ENCODE measurements around the gene SUSD2. TPM values are rescaled to one million over a fixed set of nuclear protein-coding genes. Genes with fewer than 3 reads are reported as not detected.

Gene SUSD2, protein sequence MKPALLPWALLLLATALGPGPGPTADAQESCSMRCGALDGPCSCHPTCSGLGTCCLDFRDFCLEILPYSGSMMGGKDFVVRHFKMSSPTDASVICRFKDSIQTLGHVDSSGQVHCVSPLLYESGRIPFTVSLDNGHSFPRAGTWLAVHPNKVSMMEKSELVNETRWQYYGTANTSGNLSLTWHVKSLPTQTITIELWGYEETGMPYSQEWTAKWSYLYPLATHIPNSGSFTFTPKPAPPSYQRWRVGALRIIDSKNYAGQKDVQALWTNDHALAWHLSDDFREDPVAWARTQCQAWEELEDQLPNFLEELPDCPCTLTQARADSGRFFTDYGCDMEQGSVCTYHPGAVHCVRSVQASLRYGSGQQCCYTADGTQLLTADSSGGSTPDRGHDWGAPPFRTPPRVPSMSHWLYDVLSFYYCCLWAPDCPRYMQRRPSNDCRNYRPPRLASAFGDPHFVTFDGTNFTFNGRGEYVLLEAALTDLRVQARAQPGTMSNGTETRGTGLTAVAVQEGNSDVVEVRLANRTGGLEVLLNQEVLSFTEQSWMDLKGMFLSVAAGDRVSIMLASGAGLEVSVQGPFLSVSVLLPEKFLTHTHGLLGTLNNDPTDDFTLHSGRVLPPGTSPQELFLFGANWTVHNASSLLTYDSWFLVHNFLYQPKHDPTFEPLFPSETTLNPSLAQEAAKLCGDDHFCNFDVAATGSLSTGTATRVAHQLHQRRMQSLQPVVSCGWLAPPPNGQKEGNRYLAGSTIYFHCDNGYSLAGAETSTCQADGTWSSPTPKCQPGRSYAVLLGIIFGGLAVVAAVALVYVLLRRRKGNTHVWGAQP
- total RNA-seq: 0.09 and 0.94 TPM in 2 replicates

DNA sequence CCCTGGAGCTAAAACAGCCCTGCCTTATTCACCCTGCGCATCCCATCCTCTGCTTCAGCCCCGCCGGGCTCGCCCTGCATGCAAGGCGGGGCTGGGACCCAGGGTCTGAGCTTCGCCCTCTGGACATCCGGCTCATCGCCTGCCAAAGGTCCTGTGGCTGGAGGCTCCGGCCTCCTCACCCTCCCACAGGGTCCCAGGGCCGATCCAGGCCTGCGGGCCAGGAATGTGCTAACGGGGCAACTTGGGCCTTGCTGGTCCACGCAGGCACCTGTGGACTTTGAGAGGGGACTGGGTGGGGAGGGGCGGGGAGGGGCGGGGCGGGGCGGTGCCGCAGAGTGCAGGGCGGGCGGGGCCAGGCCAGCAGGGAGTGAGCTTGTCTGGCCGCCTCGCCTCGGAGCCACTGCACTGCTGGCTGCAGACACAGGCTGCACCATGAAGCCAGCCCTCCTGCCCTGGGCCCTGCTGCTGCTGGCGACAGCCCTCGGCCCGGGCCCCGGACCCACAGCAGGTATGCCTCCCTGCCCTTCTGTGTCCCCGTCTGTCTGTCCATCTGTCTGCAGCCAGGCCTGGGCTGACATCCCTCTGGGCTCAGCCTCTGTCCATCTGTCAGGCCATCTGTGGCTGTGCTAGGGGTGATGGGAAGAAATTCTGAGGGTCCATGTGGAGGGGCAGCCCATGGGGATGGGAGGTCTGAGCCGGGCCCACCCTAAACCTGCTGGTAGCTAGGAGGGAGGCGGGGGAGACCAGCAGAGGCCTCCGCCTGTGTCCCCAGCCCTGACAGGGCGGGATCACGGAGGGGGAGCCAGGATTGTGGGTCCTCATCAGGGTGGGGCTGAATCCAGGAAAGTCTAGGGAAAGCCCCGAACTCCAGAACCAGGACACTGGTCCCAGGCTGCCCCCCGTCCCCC lies at the start of gene SUSD2:
SUSD2 (plus strand) TSS at position 400 of the 908 bp plus-strand sequence; CDS start at position 433, 33 bp downstream.

Other genes with a start within 250 kb of the SUSD2 start
- gene GSTT2B, start 220.3 kb upstream of the SUSD2 start, total RNA-seq: 3.8 and 5.1 TPM in 2 replicates
- 2.4 and 2.5 TPM in 2 replicates for gene DDTL, start 214.6 kb upstream of the SUSD2 start, total RNA-seq
- 103 and 113 TPM in 2 replicates for gene DDT, start 207.0 kb upstream of the SUSD2 start, total RNA-seq
- gene GSTT2, start 201.4 kb upstream of the SUSD2 start, total RNA-seq: 0.38 TPM in 1 of 2 replicates, not detected in the other
- not detected in 2 replicates for gene GSTT4, start 176.0 kb upstream of the SUSD2 start, total RNA-seq
- gene CABIN1, start 170.2 kb upstream of the SUSD2 start, total RNA-seq: 26.2 and 46.3 TPM in 2 replicates
- 6.7 and 11.0 TPM in 2 replicates for gene GGT5, start 63.6 kb downstream of the SUSD2 start, total RNA-seq
- 35.4 and 48.1 TPM in 2 replicates for gene SPECC1L, start 89.3 kb downstream of the SUSD2 start, total RNA-seq
- gene ADORA2A, start 246.1 kb downstream of the SUSD2 start, total RNA-seq: 37.6 and 91.5 TPM in 2 replicates

Measured in endothelial cell of coronary artery (primary cell).